Gastrocnemius medialis (tissue), 4 donors: ENCODE measurements around the gene CXCR5.

Experiments
- POLR2A ChIP-seq, 2 donors: fragments of 450-650 bp; IDR thresholded peaks; one replicate each; pipeline ENCODE4 v1.6.1; 2017; ENCODE audit warnings: antibody characterized with exemption in 2 of 2, mild to moderate bottlenecking in 2 of 2, moderate library complexity in 2 of 2
- TF ChIP-seq, protein P1 (sequence below), 5 experiments: fragments of 450-650 bp in 3 of 5; fragments of 200-600 bp in 2 of 5; sonication (generic) in 2 of 5; IDR thresholded peaks in 4 of 5; conservative IDR thresholded peaks in 1 of 5; 1 replicate in 4 of 5; 2 replicates in 1 of 5; pipeline ENCODE4 v1.5.1; 2016 to 2019; ENCODE audit warnings: antibody characterized with exemption in 5 of 5, mild to moderate bottlenecking in 3 of 5, moderate library complexity in 3 of 5

DNA sequence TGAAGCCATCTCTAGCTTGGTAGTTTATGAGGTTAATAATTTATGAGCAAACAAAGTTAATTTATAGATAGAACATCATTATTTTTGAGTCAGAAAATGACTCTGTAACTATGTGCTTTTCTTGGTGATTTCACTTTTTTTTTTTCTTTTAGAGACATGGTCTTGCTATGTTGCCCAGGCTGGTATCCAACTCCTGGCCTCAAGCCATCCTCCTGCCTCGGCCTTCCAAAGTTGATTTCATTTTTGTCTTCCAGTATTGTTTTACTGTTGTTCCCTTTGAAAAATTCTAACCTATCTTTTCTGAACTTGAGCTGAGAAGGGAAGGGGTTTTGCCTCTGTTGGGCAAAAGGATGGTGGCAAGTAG, 706 bp upstream of the CXCR5 start:
- TF ChIP-seq, protein P1, sequence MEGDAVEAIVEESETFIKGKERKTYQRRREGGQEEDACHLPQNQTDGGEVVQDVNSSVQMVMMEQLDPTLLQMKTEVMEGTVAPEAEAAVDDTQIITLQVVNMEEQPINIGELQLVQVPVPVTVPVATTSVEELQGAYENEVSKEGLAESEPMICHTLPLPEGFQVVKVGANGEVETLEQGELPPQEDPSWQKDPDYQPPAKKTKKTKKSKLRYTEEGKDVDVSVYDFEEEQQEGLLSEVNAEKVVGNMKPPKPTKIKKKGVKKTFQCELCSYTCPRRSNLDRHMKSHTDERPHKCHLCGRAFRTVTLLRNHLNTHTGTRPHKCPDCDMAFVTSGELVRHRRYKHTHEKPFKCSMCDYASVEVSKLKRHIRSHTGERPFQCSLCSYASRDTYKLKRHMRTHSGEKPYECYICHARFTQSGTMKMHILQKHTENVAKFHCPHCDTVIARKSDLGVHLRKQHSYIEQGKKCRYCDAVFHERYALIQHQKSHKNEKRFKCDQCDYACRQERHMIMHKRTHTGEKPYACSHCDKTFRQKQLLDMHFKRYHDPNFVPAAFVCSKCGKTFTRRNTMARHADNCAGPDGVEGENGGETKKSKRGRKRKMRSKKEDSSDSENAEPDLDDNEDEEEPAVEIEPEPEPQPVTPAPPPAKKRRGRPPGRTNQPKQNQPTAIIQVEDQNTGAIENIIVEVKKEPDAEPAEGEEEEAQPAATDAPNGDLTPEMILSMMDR (IDR thresholded peaks at IDR 0.05 in 4 of 5, conservative IDR thresholded peaks at IDR 0.05 in 1 of 5): no peak
- TF ChIP-seq POLR2A (IDR thresholded peaks at IDR 0.05): no peak
